Measurements from ENCODE around the gene PPP2R2C.

GRCh38 chr4:6420972-6421371 lies 51.4 kb downstream of the PPP2R2C start:
- TF ChIP-seq CTCF (IDR thresholded peaks at IDR 0.05 in 8 of 11, conservative IDR thresholded peaks at IDR 0.05 in 3 of 11) (no peak), POLR2AphosphoS5 (IDR thresholded peaks at IDR 0.05) (no peak), POLR2A (IDR thresholded peaks at IDR 0.05) (no peak)
